ENCODE measurements around the gene CDCA7.

CDCA7 gene

DNA sequence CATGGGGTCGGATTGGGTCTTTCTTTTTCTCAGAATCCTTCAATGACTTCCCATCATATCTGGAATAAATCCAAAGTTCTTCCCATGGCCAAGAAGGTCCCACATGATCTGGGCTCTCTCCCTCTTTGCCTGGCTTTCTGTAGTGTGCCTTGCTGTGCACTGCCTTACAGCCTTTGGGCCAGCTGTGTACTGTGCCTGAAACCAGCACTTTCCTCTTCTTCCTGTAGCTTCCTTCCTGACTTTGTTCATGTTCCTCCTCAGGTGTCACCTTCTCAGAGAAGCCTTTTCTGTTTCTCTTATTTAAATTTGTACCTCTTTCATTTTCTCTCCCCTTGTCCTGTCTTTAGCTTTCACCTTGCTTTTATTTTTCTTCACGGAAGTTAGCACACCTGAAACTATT lies 4.3 kb upstream of the CDCA7 start:
- no peak overlapping the region for H3K27ac ChIP-seq
- POLR2A ChIA-PET (ENCODE audit: low non-redundant PET), result no interaction called here
- no peak for TF ChIP-seq CTCF (conservative IDR thresholded peaks at IDR 0.05; ENCODE audit: low read depth)
- CTCF ChIA-PET, result no interaction called here
- no peak for DNase-seq (ENCODE audit: low spot score)

- POLR2A ChIA-PET (ENCODE audit: low non-redundant PET), result no interaction called here
- H3K27ac ChIP-seq, result no peak overlapping the region
- TF ChIP-seq CTCF (conservative IDR thresholded peaks at IDR 0.05; ENCODE audit: low read depth), result no peak
- CTCF ChIA-PET, result interaction anchor here (0.6 kb wide), 1 partner anchor 57 kb away, joined by 6 read pairs; no protein-coding TSS in a partner anchor
- no peak for DNase-seq (ENCODE audit: low spot score)
Measured at GRCh38 chr2:173351879-173352278, 2.8 kb upstream of the CDCA7 start.

DNA sequence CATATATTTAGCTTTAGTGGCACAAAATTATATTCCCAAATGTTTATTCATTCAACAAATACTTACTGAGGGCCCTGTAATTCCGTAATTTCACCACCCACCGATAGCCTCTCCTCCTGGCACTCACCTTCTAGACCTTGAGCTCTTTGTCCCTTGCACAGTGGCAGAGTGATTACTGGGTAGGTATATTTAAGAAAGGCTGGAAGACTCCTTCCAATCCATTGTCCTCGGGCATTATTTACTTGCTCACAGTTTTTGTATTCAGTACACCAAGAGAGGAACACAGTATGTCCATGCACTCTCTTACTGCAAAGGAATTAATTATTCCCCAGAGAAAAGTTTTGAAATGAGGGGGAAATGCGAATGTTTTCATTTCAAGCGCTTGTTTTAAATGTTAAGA lies 1.1 kb upstream of the CDCA7 start:
- H3K27ac ChIP-seq, result no peak overlapping the region
- no peak for DNase-seq (ENCODE audit: low spot score)
- CTCF ChIA-PET, result no interaction called here
- POLR2A ChIA-PET (ENCODE audit: low non-redundant PET), result no interaction called here
- no peak for TF ChIP-seq CTCF (conservative IDR thresholded peaks at IDR 0.05; ENCODE audit: low read depth)

DNA sequence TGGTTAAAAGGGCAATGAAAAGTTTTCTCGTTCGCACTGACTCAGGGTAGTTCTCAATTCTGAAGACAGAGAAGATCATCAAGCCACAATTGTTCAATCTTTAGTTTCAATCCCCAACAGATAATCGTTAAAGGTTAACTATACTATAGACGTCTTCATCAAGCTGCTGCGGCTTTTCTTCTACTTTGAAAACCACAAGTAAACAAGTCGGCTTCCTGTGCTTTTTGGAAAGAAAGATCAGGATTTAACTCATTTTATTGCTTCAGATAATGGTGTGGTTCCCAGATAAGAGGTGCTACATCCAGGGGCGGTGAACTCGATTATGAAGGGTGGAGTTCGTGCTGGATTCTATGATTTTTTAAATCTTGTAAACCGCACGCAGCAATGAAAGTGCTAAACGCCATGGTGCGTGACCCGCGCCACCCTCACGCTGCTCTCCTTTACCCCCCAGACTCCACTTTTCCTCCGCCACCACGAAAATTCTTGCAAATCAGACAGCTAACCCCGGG lies 545 bp upstream of the CDCA7 start:
- DNase-seq (ENCODE audit: low spot score), result peak; percentile 65
- ChIA-PET CTCF (interaction anchor here (0.9 kb wide), 1 partner anchor 328 kb away, joined by 3 read pairs; no protein-coding TSS in a partner anchor), POLR2A (ENCODE audit: low non-redundant PET) (no interaction called here)
- peak overlapping the region; percentile 89 for H3K27ac ChIP-seq
- TF ChIP-seq CTCF (conservative IDR thresholded peaks at IDR 0.05; ENCODE audit: low read depth), result no peak

GRCh38 chr2:173355132-173355865 lies 627 bp downstream of the CDCA7 start:
- peak overlapping the region; percentile 89 for H3K27ac ChIP-seq
- DNase-seq (ENCODE audit: low spot score), result peak; percentile 44
- CTCF ChIA-PET, result interaction anchor here (0.6 kb wide), 1 partner anchor 144 kb away, joined by 5 read pairs; no protein-coding TSS in a partner anchor
- POLR2A ChIA-PET (ENCODE audit: low non-redundant PET), result no interaction called here
- TF ChIP-seq CTCF (conservative IDR thresholded peaks at IDR 0.05; ENCODE audit: low read depth), result no peak

DNA sequence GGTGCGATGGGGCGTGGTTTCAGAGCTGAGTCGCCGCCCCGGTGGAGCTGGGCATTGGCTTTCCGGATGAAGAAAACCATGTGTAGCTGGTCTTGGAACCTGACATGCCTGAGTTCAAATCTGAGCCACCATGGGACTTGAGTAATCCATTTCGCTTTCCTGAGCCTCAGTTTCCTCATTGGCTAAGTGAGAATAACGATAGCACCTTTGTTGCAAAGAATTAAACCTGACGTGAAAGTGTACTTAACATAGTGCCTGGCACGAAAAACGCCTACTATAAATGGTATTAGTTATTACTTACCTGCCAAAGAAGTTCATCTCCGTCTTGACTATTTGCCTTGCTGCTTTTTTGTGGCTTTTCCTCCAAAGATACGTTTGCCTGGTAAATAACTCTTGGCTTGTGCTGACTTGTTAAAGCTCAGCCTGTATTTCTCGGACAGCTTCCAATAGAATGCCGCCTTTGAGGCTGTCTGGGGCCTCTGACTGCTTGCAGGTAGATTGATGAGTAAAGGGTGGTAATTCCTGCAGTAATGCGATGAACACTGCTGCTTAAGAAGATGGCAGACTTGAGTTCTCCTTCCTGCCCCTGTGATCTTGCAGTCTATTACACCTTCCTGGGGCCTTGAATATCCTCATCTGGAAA lies 1.3 kb downstream of the CDCA7 start:
- POLR2A ChIA-PET (ENCODE audit: low non-redundant PET), result no interaction called here
- peak overlapping the region; percentile 89 for H3K27ac ChIP-seq
- no peak for TF ChIP-seq CTCF (conservative IDR thresholded peaks at IDR 0.05; ENCODE audit: low read depth)
- CTCF ChIA-PET, result no interaction called here
- peak; percentile 64 for DNase-seq (ENCODE audit: low spot score)
